ENCODE data around the gene KRTAP9-3.
"Not testable (repeated sequence)": the region's sequence is repeated elsewhere in the genome, so short reads cannot be mapped to it uniquely, and the experiment has no call there.

KRTAP9-3 gene

DNA sequence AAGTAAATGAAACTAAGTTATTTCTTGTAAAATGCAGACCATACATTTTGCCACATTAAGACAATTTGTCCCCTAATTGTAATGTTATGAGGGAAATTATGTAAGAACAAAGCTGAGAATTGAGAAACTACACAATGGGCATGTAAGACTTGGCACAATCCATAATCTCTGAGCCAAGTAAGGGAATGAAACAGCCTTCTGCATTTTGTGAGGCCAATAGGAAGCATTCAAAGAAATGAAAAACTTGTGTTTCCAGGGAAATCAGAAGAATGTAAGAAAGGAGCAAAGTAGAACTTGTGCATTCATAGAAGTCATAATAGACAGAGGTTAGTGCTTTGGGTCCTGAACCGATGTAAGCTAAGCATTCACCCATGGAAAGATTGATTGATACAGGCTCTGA, 19.0 kb downstream of the KRTAP9-3 start:
- no peak for DNase-seq

DNA sequence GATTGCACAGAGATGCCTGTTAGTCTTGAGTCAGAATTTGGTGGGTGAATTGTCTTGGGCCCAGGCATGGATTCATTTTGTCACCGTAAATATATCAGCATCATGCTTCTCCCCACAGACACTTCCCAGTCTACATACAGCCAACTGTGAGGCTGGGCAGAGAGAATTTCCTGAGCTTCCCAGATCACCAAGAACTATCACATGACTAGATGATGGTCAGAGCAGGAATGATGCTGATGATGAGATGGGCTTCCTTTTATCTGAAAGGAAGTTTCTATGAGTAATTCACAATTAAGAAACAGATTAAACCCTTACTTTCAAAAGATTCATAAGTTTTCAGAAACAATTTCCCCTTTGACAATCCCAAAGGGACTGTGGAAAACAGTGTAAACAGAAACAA, 22.6 kb downstream of the KRTAP9-3 start:
- DNase-seq: peak; percentile 46

DNA sequence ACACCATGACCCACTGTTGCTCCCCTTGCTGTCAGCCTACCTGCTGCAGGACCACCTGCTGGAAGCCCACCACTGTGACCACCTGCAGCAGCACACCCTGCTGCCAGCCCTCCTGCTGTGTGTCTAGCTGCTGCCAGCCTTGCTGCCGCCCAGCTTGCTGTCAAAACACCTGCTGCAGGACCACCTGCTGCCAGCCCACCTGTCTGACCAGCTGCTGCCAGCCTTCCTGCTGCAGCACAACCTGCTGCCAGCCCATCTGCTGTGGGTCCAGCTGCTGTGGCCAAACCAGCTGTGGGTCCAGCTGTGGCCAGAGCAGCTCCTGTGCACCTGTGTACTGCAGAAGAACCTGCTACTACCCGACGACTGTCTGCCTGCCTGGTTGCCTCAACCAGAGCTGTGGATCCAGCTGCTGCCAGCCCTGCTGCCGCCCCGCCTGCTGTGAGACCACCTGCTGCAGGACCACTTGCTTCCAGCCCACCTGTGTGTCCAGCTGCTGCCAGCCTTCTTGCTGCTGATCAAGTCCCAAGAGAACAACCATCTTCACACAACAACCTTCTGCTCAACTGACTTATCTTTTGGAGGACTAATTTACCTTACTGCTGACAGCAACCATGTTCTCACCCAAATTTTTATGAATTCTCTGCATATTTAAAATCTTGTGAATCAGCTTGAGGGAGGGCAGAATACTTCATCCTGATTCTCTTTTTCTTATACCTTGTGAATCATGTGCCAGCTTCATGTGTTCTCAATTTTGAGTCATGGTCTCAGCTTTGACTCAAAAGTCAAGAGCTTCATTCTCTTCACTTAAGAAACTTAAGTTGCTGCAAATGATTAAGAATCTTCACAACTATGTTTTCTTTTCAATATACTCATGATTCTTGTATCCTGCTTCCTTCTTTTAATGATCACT, 23.4 kb downstream of the KRTAP9-3 start, which contains the start of gene KRTAP9-9:
TSS of gene KRTAP9-9 (plus strand) at position 4 of the 910 bp plus-strand sequence.
- peak; percentile 80 for DNase-seq

DNA sequence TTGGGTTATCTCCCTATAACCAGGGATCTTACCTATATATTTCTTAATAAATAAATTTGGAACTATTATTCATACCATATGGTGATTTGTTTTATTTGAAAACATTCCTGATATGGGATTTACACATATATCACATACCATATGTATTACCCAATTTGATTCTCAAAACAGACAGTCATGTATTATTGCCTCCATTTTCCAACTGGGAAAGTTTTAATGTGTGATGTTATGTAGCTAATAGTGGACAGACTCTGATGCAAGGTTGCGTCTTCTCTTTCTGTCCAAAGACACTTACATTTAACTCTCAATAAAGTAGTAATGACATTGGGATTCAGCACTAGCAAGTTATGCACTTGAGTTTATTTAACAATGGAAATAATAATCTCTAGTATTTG, 24.0 kb downstream of the KRTAP9-3 start:
- DNase-seq: peak; percentile 86

DNA sequence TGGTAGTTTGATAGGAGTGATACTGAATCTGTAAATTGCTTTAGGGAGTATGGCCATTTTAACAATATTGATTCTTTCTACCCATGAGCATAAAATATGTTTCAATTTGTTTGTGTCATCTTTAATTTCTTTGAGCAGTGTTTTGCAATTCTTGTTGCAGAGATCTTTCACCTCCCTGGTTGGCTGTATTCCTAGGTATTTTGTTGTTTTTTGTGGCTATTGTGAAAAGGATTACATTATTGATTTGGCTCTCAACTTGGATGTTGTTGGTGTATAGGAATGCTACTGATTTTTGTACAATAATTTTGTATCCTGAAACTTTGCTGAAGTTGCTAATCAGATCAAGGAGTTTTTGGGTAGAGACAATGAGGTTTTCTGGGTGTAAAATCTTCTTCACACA, 26.2 kb downstream of the KRTAP9-3 start:
- no peak for DNase-seq

DNA sequence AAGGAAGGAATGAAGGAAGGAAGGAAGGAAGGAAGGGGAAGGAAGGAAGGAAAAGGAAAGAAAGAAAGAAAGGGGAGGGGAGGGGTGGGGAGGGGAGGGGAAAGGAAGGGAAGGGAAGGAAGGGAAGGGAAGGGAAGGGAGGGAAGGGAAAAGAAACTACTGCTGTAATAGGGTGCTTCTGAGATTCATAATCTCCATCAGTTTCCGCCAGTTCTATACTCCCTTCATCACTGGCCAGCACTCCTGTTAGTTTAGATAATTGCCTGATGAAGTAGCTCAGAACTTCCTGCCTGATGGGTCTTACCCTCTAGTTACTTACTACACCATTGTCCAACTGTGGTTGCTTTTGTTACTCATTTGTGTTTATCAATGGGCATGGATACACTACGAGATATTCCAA, 31.0 kb downstream of the KRTAP9-3 start:
- DNase-seq: no peak

DNA sequence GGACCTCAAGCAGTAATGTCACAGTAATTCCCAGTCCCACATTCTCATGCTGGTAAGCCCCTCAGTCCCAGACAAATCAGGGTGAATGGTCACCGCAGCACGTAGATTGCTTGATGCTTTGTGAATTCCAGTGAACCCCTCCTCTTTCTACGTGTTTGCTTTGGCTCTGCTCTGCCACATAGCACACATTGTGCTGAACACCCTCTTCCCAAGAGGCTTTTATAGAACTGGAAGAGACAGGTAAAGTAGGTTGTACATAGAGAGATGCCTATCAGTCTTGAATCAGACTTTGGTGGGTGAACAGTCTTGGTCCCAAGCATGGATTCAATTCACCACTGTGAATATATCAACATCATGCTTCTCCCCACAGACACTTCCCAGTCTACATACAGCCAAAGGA, 32.4 kb downstream of the KRTAP9-3 start:
- no peak for DNase-seq

DNA sequence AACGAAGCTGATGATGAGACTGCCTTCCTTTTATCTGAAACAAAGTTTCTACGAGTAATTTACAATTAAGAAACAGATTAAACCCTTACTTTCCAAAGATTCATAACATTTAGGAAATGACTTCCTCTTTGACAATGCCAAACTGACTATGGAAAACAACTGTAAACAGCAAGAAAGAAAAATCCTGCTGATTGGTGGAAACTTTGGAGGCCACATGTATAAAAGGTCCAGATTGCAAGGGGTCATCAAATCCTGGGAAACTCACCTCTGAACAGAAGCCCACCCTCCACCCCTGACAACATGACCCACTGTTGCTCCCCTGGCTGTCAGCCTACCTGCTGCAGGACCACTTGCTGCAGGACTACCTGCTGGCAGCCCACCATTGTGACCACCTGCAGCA, 32.8 kb downstream of the KRTAP9-3 start, which contains the start of gene KRTAP9-6:
TSS of gene KRTAP9-6 (plus strand) at position 301 of the 400 bp plus-strand sequence. CDS start at position 301, 0 bp downstream.
- no peak for DNase-seq

DNA sequence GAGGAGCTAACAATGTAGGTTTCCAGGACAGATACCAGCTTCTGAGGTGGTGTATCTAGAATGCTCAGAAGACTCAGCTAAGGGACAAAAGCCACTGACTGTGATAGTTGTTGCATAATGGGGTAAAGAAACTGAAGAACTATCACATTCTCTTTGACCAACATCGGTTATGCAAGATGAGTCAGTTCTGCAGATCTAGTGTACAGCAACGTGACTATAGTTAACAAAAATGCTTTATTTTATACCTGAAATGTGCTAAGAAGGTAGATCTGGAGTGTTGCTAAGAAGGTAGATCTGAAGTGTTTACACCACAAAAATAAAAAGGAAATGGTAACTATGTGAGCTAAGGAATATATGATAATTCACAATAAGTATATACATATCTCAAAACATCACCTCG, 35.5 kb downstream of the KRTAP9-3 start:
- no peak for DNase-seq

DNA sequence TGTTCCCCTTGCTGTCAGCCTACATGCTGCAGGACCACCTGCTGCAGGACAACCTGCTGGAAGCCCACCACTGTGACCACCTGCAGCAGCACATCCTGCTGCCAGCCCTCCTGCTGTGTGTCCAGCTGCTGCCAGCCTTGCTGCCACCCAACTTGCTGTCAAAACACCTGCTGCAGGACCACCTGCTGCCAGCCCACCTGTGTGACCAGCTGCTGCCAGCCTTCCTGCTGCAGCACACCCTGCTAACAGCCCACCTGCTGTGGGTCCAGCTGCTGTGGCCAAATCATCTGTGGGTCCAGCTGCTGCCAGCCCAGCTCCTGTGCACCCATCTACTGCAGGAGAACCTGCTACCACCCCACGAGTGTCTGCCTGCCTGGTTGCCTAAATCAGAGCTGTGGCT, 39.1 kb downstream of the KRTAP9-3 start:
- DNase-seq: not testable (repeated sequence)

DNA sequence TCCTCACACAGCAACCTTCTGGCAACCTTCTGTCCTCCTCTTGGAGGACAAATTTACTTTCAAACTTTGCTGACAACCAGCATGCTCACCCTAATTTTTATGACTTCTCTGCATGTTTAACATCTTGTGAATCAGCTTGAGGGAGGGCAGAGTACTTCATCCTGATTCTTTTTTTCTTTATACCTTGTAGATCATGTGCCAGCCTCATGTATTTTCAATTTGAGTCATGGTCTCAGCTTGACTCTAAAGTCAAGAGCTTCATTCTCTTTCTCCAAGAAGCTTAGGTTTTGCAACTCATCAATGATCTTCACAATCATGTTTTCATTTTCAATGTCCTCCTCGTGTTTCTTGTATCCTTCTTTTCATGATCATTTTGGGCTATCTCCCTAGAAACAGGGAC, 39.6 kb downstream of the KRTAP9-3 start:
- no peak for DNase-seq

DNA sequence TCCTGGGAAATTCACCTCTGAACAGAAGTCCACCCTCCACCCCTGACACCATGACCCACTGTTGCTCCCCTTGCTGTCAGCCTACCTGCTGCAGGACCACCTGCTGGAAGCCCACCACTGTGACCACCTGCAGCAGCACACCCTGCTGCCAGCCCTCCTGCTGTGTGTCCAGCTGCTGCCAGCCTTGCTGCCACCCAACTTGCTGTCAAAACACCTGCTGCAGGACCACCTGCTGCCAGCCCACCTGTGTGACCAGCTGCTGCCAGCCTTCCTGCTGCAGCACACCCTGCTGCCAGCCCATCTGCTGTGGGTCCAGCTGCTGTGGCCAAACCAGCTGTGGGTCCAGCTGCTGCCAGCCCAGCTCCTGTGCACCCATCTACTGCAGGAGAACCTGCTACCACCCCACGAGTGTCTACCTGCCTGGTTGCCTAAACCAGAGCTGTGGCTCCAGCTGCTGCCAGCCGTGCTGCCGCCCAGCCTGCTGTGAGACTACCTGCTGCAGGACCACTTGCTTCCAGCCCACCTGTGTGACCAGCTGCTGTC, 43.5 kb downstream of the KRTAP9-3 start, which contains the start of gene KRTAP9-7:
TSS of gene KRTAP9-7 (plus strand) at position 51 of the 543 bp plus-strand sequence. CDS start at position 51, 0 bp downstream.
- DNase-seq: not testable (repeated sequence)

DNA sequence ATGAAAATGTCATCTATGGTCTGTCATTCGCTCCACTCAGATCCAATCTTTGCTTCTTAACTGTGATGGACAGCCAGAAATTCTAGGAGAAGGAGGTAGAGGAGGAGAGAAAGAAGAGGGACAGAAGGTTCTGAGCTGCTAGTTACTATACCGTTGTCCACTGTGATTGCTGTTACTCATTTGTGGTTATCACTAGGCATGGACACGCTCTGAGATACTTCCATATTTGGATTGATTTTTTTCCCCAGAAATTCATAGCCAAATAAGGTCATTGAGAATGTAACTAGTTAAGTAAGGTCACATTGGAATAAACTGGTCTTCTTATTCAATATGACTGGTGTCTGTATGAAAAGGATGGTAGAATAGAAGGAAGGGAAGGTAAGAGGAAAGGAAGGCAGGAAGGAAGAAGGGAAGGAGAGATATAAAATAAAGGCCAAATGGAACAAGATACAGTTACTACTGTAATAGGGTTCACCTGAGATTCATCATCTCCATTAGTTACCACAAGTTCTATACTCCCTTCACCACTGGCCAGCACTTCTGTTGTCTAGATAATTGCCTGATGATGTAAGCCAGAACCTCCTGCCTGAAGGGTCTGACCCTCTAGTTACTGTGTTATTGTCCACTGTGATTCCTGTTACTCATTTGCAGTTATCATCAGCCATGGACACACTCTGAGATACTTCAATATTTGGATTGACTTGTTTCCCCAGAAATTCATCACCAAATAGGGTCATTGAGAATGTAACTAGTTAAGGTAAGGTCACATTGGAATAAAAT, 46.1 kb downstream of the KRTAP9-3 start:
- peak; percentile 49 for DNase-seq

All from fibroblast of skin of back (primary cell).